ENCODE measurements around the gene DNM2. TPM values are rescaled to one million over a fixed set of nuclear protein-coding genes. Genes with fewer than 3 reads are reported as not detected.

Gene DNM2
- total RNA-seq, 4 donors from 2014 or later, result 135 to 322 (median 173) TPM

GRCh38 chr19:10789866-10790265, 72.0 kb downstream of the DNM2 start:
- Histone ChIP-seq H3K9me3 (no peaks in the 10 kb centered on the region), H3K4me3 (no peak overlapping the region), H3K27ac (no peak overlapping the region), H3K36me3 (peaks cover 98% of the 10 kb centered on the region), H3K27me3 (no peaks in the 10 kb centered on the region), H3K4me1 (no peaks in the 10 kb centered on the region)
- WGBS, result 94% methylated on average over 10 of the region's 10 CpGs
- TF ChIP-seq EP300 (IDR thresholded peaks at IDR 0.05) (no peak), POLR2A (IDR thresholded peaks at IDR 0.05) (no peak), POLR2AphosphoS5 (IDR thresholded peaks at IDR 0.05) (no peak), CTCF (IDR thresholded peaks at IDR 0.05) (no peak)
- DNase-seq (ENCODE audit: low spot score in 2 of 2), result no peak

- DNase-seq (ENCODE audit: low spot score in 2 of 2), result no peak
- WGBS, result 94% methylated on average over 19 of the region's 19 CpGs
- Histone ChIP-seq H3K27ac (no peak overlapping the region), H3K36me3 (peaks cover 88% of the 10 kb centered on the region), H3K4me3 (no peak overlapping the region), H3K27me3 (no peaks in the 10 kb centered on the region), H3K9me3 (no peaks in the 10 kb centered on the region), H3K4me1 (no peaks in the 10 kb centered on the region)
- no peak for TF ChIP-seq EP300 (IDR thresholded peaks at IDR 0.05)
- no peak for TF ChIP-seq POLR2AphosphoS5 (IDR thresholded peaks at IDR 0.05)
- no peak for TF ChIP-seq CTCF (IDR thresholded peaks at IDR 0.05)
- no peak for TF ChIP-seq POLR2A (IDR thresholded peaks at IDR 0.05)
Observed at GRCh38 chr19:10796653-10797052, 78.8 kb downstream of the DNM2 start.

GRCh38 chr19:10797078-10797477, 79.2 kb downstream of the DNM2 start:
- WGBS, result 87% methylated on average over 14 of the region's 14 CpGs
- H3K4me1 ChIP-seq, result no peaks in the 10 kb centered on the region
- peaks cover 88% of the 10 kb centered on the region for H3K36me3 ChIP-seq
- no peaks in the 10 kb centered on the region for H3K27me3 ChIP-seq
- H3K4me3 ChIP-seq, result no peak overlapping the region
- no peak overlapping the region for H3K27ac ChIP-seq
- H3K9me3 ChIP-seq, result no peaks in the 10 kb centered on the region
- no peak for TF ChIP-seq EP300 (IDR thresholded peaks at IDR 0.05)
- no peak for TF ChIP-seq POLR2AphosphoS5 (IDR thresholded peaks at IDR 0.05)
- no peak for TF ChIP-seq CTCF (IDR thresholded peaks at IDR 0.05)
- no peak for TF ChIP-seq POLR2A (IDR thresholded peaks at IDR 0.05)
- no peak for DNase-seq (ENCODE audit: low spot score in 2 of 2)

GRCh38 chr19:10797541-10798256, 79.8 kb downstream of the DNM2 start:
- H3K27ac ChIP-seq, result no peak overlapping the region
- DNase-seq (ENCODE audit: low spot score in 2 of 2), result no peak
- no peaks in the 10 kb centered on the region for H3K27me3 ChIP-seq
- peaks cover 88% of the 10 kb centered on the region for H3K36me3 ChIP-seq
- 79% methylated on average over 14 of the region's 19 CpGs for WGBS
- no peaks in the 10 kb centered on the region for H3K9me3 ChIP-seq
- no peaks in the 10 kb centered on the region for H3K4me1 ChIP-seq
- TF ChIP-seq EP300 (IDR thresholded peaks at IDR 0.05) (no peak), POLR2A (IDR thresholded peaks at IDR 0.05) (no peak), CTCF (IDR thresholded peaks at IDR 0.05) (no peak), POLR2AphosphoS5 (IDR thresholded peaks at IDR 0.05) (no peak)
- H3K4me3 ChIP-seq, result no peak overlapping the region

GRCh38 chr19:10800488-10800887, 82.6 kb downstream of the DNM2 start:
- Histone ChIP-seq H3K27me3 (no peaks in the 10 kb centered on the region), H3K4me3 (no peak overlapping the region), H3K36me3 (peaks cover 89% of the 10 kb centered on the region), H3K27ac (no peak overlapping the region), H3K9me3 (no peaks in the 10 kb centered on the region), H3K4me1 (no peaks in the 10 kb centered on the region)
- no peak for DNase-seq (ENCODE audit: low spot score in 2 of 2)
- 76% methylated on average over 8 of the region's 9 CpGs for WGBS
- no peak for TF ChIP-seq EP300 (IDR thresholded peaks at IDR 0.05)
- TF ChIP-seq POLR2A (IDR thresholded peaks at IDR 0.05), result no peak
- TF ChIP-seq CTCF (IDR thresholded peaks at IDR 0.05), result no peak
- no peak for TF ChIP-seq POLR2AphosphoS5 (IDR thresholded peaks at IDR 0.05)

All from suprapubic skin (tissue), 4 donors.